CD4-positive, alpha-beta memory T cell (primary cell): ENCODE results near the gene PCNP. TPM values are rescaled to one million over a fixed set of nuclear protein-coding genes. Genes with fewer than 3 reads are reported as not detected.
"Not testable (repeated sequence)": the region's sequence is repeated elsewhere in the genome, so short reads cannot be mapped to it uniquely, and the experiment has no call there.

ENCODE experiments used
- CTCF ChIA-PET: fragments of 350-600 bp; sonication (Branson Sonifier 250); formaldehyde crosslinking; loops from one replicate; lab custom pipeline; 2021; ENCODE audit warnings: inconsistent platforms; ENCODE audit not compliant: partially characterized antibody; lab: Charles Lee
- POLR2A ChIA-PET: fragments of 350-600 bp; sonication (Branson Sonifier 250); formaldehyde crosslinking; loops from one replicate; lab custom pipeline; 2021; ENCODE audit not compliant: partially characterized antibody; lab: Charles Lee
- DNase-seq, 5 donors: peaks; one replicate each; pipeline versions ENCODE4 v3.0.0 to v3.0.0-alpha.2; 2020 to 2022; ENCODE audit warnings: mixed read lengths in 1 of 5
- H3K27ac ChIP-seq: one replicate; pipeline ENCODE4 v1.7.0; 2013; ENCODE audit warnings: low read depth, low read length
- H3K27me3 ChIP-seq: 2 replicates; pipeline ENCODE4 v1.7.0; 2013; ENCODE audit warnings: mild to moderate bottlenecking, low read length, moderate library complexity; ENCODE audit not compliant: insufficient read depth
- H3K36me3 ChIP-seq: 2 replicates; pipeline ENCODE4 v1.7.0; 2013; ENCODE audit warnings: mild to moderate bottlenecking, low read length, moderate library complexity; ENCODE audit not compliant: insufficient read depth
- H3K4me1 ChIP-seq: 2 replicates; pipeline ENCODE4 v1.7.0; 2013; ENCODE audit warnings: mild to moderate bottlenecking, low read length, moderate library complexity; ENCODE audit not compliant: insufficient read depth
- H3K4me3 ChIP-seq, 2 donors: one replicate each; pipeline ENCODE4 v1.7.0; 2013; ENCODE audit warnings: low read length in 2 of 2, mild to moderate bottlenecking in 1 of 2
- H3K9me3 ChIP-seq, 2 donors: one replicate each; pipeline ENCODE4 v1.7.0; 2013; ENCODE audit warnings: low read length in 2 of 2, control low read depth in 1 of 2; ENCODE audit not compliant: control insufficient read depth in 1 of 2
- H3K27ac Mint-ChIP-seq, 7 donors: one replicate each; pipeline ENCODE4 v1.8.0; 2020 to 2021; ENCODE audit warnings: mixed read lengths in 7 of 7, mild to moderate bottlenecking in 6 of 7, inconsistent platforms in 3 of 7, moderate library complexity in 3 of 7
- H3K27me3 Mint-ChIP-seq, 2 donors: one replicate each; pipeline ENCODE4 v1.8.0; 2020 to 2021; ENCODE audit warnings: mixed read lengths in 2 of 2
- H3K36me3 Mint-ChIP-seq, 2 donors: one replicate each; pipeline ENCODE4 v1.8.0; 2020 to 2021; ENCODE audit warnings: mixed read lengths in 2 of 2, inconsistent platforms in 1 of 2, mild to moderate bottlenecking in 1 of 2
- H3K4me1 Mint-ChIP-seq, 4 donors: one replicate each; pipeline ENCODE4 v1.8.0; 2020 to 2021; ENCODE audit warnings: mixed read lengths in 4 of 4, mild to moderate bottlenecking in 1 of 4
- H3K4me3 Mint-ChIP-seq, 8 donors: one replicate each; pipeline ENCODE4 v1.8.0; 2020 to 2021; ENCODE audit warnings: mixed read lengths in 8 of 8, mild to moderate bottlenecking in 7 of 8, moderate library complexity in 6 of 8, inconsistent platforms in 3 of 8
- H3K9me3 Mint-ChIP-seq, 8 donors: one replicate each; pipeline ENCODE4 v1.8.0; 2020 to 2021; ENCODE audit warnings: mixed read lengths in 8 of 8, mild to moderate bottlenecking in 5 of 8, inconsistent platforms in 3 of 8, moderate library complexity in 1 of 8
- intact Hi-C: fragments of 100-400 bp; cut with micrococcal nuclease; formaldehyde crosslinking; loops from one replicate; pipeline ENCODE4 v1.15.1; 2023
- polyA plus RNA-seq, 2 donors: library from polyadenylated mRNA; unstranded; fragments of 300-500 nt; fragmentation: Illumina TruSeq; gene quantifications; one replicate each; pipeline ENCODE4 v1.2.3, GENCODE V29; 2021
- total RNA-seq, 2 experiments: library from RNA; stranded (reverse); gene quantifications; one replicate each; pipeline ENCODE4 v1.2.3, GENCODE V29; 2021

Gene PCNP
- total and polyA plus RNA-seq, 4 experiments from 2014 or later = 117 to 189 (median 163) TPM

DNA sequence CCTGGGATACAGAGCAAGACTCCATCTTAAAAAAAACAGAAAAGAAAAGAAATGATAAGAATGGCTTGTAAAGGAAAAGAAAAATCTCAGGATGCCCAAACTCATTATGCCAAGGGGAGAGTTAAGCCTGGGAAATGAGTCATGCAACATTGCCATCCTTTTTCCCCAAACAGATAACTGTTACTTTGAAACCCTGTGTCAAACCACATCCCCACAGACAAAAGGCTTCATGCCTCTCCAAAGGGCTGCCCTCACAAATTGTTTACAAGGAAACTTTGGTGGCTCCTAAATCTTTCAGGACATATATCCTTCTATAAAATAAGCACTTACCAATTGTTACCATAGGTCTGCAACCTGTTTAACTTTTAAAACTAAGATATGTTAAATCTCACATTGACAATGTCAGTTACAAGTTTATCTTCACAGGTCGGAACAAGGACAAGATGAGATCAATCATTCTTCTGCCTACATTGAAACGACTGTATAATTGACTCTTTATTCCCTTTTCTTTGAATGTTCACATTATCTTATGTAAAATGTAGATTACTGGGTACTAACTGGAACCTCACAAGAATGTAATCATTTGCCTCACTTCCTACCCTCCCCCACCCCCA lies 42.4 kb upstream of the PCNP start:
- DNase-seq = peak in 2 of 5 donors; percentile 21 to 51
- CTCF ChIA-PET = interaction anchor here (1.6 to 2.1 kb wide), 2 partner anchors 10 to 13 kb away, joined by 3 to 8 read pairs; no protein-coding TSS in a partner anchor
- POLR2A ChIA-PET = interaction anchor here (2.2 to 2.8 kb wide), 3 partner anchors 10 to 18 kb away, joined by 12 to 32 read pairs (median 29); partner anchors contain the start of gene SENP7

DNA sequence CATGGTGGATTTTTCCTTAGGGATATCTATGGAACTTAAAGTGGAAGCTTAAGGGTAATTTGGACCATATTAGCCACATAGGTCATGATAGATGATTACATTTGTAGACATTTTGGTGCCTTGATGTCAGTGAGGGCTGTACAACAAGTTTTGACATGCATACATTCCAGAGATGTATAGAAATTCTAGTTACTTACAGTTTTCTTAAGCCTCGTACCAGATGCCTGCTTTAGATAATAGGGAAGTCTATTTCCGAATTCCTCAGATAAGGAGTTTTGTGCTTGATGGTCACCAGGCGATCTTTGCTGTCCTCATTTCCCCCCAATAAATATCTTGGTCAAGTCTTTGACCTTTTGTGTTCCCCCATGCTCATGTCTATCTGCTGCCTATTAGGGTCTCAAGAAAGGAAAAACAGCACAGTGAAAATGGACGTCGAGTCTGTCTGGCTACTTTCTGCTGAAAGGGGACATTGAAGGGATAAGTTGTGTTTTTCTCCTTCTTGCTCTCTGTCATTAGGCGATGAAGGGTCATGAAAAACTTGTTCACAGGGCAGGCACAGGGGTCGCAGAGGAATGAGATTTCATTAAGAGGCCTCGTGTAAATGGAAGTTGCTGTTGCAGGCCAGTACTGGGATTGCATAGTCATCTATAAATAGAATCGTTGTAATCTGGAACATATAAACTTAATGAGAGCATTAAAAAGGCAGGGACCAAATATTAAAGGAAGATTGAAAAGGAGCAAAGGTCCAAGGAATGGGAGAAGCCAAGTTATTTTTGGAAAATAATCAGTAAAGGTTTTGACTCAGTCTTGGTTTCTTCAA lies 41.0 kb upstream of the PCNP start:
- no peak for DNase-seq
- CTCF ChIA-PET = interaction anchor here (1.6 kb wide), 1 partner anchor 14 kb away, joined by 3 read pairs; no protein-coding TSS in a partner anchor
- H3K27ac ChIP-seq = no peak overlapping the region
- no peaks in the 10 kb centered on the region for H3K9me3 ChIP-seq
- H3K27me3 ChIP-seq = no peaks in the 10 kb centered on the region
- POLR2A ChIA-PET = interaction anchor here (1.6 kb wide), 1 partner anchor 20 kb away, joined by 4 read pairs; the partner anchor contains the start of gene SENP7
- Mint-ChIP-seq H3K27ac (peak overlapping the region in 1 of 7 donors; percentile 63), H3K27me3 (no peaks in the 10 kb centered on the region), H3K36me3 (no peaks in the 10 kb centered on the region), H3K4me3 (no peak overlapping the region), H3K9me3 (peaks cover 0 to 7% (median under 1%) of the 10 kb centered on the region in 8 donors), H3K4me1 (peaks cover 35 to 42% (median 38%) of the 10 kb centered on the region in 4 donors)
- no peaks in the 10 kb centered on the region for H3K36me3 ChIP-seq
- intact Hi-C loops = no loop called here
- H3K4me1 ChIP-seq = peaks cover 40% of the 10 kb centered on the region
- H3K4me3 ChIP-seq = no peak overlapping the region

More for the DNA sequence above, 42.4 kb upstream of the PCNP start:
- no peak overlapping the region for H3K4me3 ChIP-seq
- H3K9me3 ChIP-seq = no peaks in the 10 kb centered on the region
- Mint-ChIP-seq H3K27ac (peak overlapping the region; percentile 63 to 93 (median 89)), H3K9me3 (peaks cover 0 to 7% (median under 1%) of the 10 kb centered on the region in 8 donors), H3K4me1 (peaks cover 35 to 42% (median 41%) of the 10 kb centered on the region in 4 donors), H3K27me3 (no peaks in the 10 kb centered on the region), H3K36me3 (no peaks in the 10 kb centered on the region), H3K4me3 (peak overlapping the region in 6 of 8 donors; percentile 9 to 72 (median 46))
- no peak overlapping the region for H3K27ac ChIP-seq
- H3K27me3 ChIP-seq = no peaks in the 10 kb centered on the region
- no peaks in the 10 kb centered on the region for H3K36me3 ChIP-seq
- intact Hi-C loops = loop anchor here (2.0 kb wide), 2 partner anchors 13 to 19 kb away; partner anchors contain the start of gene SENP7
- peaks cover 40% of the 10 kb centered on the region for H3K4me1 ChIP-seq

DNA sequence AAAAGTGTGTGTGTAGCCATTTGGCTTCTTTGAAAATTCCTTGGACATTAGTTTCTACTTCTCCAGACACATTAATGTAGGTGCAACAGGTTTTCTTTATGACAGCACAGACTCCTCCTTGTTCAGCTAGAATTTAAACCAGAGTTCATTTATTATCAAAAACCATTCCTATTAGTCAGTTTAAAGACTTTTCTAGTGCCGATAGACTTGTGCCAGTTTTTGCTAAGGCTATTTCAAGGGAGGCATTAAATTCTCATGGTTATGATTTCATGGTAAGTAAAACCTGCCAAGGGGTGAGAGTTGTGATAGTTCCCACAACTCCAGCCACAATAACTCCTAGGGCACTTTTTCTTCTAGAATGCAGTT lies 40.4 kb upstream of the PCNP start:
- intact Hi-C loops = no loop called here
- no peaks in the 10 kb centered on the region for H3K36me3 ChIP-seq
- Mint-ChIP-seq H3K4me3 (no peak overlapping the region), H3K9me3 (peaks cover 0 to 7% (median under 1%) of the 10 kb centered on the region in 8 donors), H3K27ac (peak overlapping the region in 1 of 7 donors; percentile 40), H3K27me3 (no peaks in the 10 kb centered on the region), H3K4me1 (peaks cover 34 to 42% (median 38%) of the 10 kb centered on the region in 4 donors), H3K36me3 (no peaks in the 10 kb centered on the region)
- H3K27ac ChIP-seq = no peak overlapping the region
- no peaks in the 10 kb centered on the region for H3K9me3 ChIP-seq
- no peak overlapping the region for H3K4me3 ChIP-seq
- peaks cover 40% of the 10 kb centered on the region for H3K4me1 ChIP-seq
- ChIA-PET CTCF (no interaction called here), POLR2A (interaction anchor here (1.6 kb wide), 2 partner anchors 10 to 21 kb away, joined by 3 to 4 read pairs; partner anchors contain the start of gene SENP7)
- DNase-seq = no peak
- H3K27me3 ChIP-seq = no peaks in the 10 kb centered on the region

- Mint-ChIP-seq H3K4me3 (no peak overlapping the region), H3K4me1 (peaks cover 21 to 31% (median 26%) of the 10 kb centered on the region in 4 donors), H3K9me3 (peaks cover 0 to 6% (median 1%) of the 10 kb centered on the region in 8 donors), H3K27ac (no peak overlapping the region), H3K36me3 (no peaks in the 10 kb centered on the region), H3K27me3 (no peaks in the 10 kb centered on the region)
- peaks cover 27% of the 10 kb centered on the region for H3K4me1 ChIP-seq
- H3K27me3 ChIP-seq = no peaks in the 10 kb centered on the region
- H3K27ac ChIP-seq = no peak overlapping the region
- no peaks in the 10 kb centered on the region for H3K9me3 ChIP-seq
- H3K36me3 ChIP-seq = no peaks in the 10 kb centered on the region
- intact Hi-C loops = no loop called here
- H3K4me3 ChIP-seq = no peak overlapping the region
- DNase-seq = no peak
- ChIA-PET POLR2A (interaction anchor here (1.0 to 1.6 kb wide), 3 partner anchors 11 to 87 kb away, joined by 3 to 5 read pairs (median 3); no protein-coding TSS in a partner anchor), CTCF (interaction anchor here (0.7 to 1.7 kb wide), 4 partner anchors 8 to 19 kb away, joined by 3 to 8 read pairs (median 4); no protein-coding TSS in a partner anchor)
Measured at GRCh38 chr3:101535221-101535620, 38.8 kb upstream of the PCNP start.

DNA sequence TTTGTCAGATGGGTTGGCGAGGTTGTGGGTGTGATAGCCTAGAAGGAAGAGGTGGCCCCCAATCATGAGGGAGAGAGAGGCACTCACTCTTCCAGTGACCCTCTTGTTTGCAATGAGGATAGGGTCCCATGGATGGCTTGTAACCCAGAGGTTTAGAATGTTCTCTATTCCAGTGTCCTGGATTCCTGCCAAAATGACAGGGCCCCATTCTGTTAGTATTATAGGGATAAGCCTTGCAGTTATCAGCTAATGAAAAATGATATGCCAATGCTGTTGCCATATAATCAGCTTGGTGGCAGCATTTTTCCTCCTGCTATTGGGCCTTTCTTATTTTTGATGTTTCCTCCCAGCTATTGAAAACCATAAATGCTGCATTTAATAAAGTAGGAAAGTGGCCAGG lies 37.7 kb upstream of the PCNP start:
- Histone ChIP-seq H3K4me1 (peaks cover 16% of the 10 kb centered on the region), H3K9me3 (no peaks in the 10 kb centered on the region), H3K36me3 (no peaks in the 10 kb centered on the region), H3K27me3 (no peaks in the 10 kb centered on the region), H3K4me3 (no peak overlapping the region), H3K27ac (no peak overlapping the region)
- no peaks in the 10 kb centered on the region for H3K27me3 Mint-ChIP-seq
- intact Hi-C loops = no loop called here
- no peak for DNase-seq
- no peak overlapping the region for H3K27ac Mint-ChIP-seq
- peaks cover 0 to 6% (median 1%) of the 10 kb centered on the region in 8 donors for H3K9me3 Mint-ChIP-seq
- ChIA-PET CTCF (no interaction called here), POLR2A (interaction anchor here (0.7 to 1.4 kb wide), 3 partner anchors 18 to 37 kb away, joined by 3 to 5 read pairs (median 4); no protein-coding TSS in a partner anchor)
- H3K36me3 Mint-ChIP-seq = no peaks in the 10 kb centered on the region
- no peak overlapping the region for H3K4me3 Mint-ChIP-seq
- peaks cover 12 to 20% (median 17%) of the 10 kb centered on the region in 4 donors for H3K4me1 Mint-ChIP-seq

DNA sequence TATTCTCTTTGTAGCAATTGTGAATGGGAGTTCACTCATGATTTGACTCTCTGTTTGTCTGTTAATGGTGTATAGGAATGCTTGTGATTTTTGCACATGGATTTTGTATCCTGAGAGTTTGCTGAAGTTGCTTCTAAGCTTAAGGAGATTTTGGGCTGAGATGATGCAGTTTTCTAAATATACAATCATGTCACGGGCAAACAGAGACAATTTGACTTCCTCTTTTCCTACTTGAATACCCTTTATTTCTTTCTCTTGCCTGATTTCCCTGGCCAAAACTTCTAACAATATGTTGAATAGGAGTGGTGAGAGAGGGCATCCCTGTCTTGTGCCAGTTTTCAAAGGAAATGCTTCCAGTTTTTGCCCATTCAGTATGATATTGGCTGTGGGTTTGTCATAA lies 37.0 kb upstream of the PCNP start:
- DNase-seq, H3K27me3 ChIP-seq, intact Hi-C loops, H3K9me3 ChIP-seq, H3K27ac Mint-ChIP-seq, H3K27ac ChIP-seq, H3K4me3 ChIP-seq, H3K36me3 Mint-ChIP-seq, H3K4me3 Mint-ChIP-seq, H3K27me3 Mint-ChIP-seq, H3K9me3 Mint-ChIP-seq, H3K36me3 ChIP-seq: not testable (repeated sequence)
- CTCF ChIA-PET = interaction anchor here (0.9 kb wide), 1 partner anchor 12 kb away, joined by 3 read pairs; no protein-coding TSS in a partner anchor
- H3K4me1 ChIP-seq = peaks cover 13% of the 10 kb centered on the region
- POLR2A ChIA-PET = interaction anchor here (0.7 to 1.4 kb wide), 2 partner anchors 30 to 37 kb away, joined by 3 to 4 read pairs; no protein-coding TSS in a partner anchor
- H3K4me1 Mint-ChIP-seq = peaks cover 9 to 16% (median 12%) of the 10 kb centered on the region in 4 donors
